HEK293T (cell line): ENCODE measurements around the gene GON7.
"Not testable (repeated sequence)": the region's sequence is repeated elsewhere in the genome, so short reads cannot be mapped to it uniquely, and the experiment has no call there.

Source experiments
- ELF4 ChIP-seq: fragments of 450-650 bp; IDR thresholded peaks from 2 replicates; pipeline ENCODE4 v1.6.1; 2017; ENCODE audit warnings: antibody characterized with exemption
- FOXM1 ChIP-seq: fragments of 450-650 bp; IDR thresholded peaks from 2 replicates; pipeline ENCODE4 v1.6.1; 2017; ENCODE audit warnings: mild to moderate bottlenecking, borderline replicate concordance
- HDGF ChIP-seq: fragments of 450-650 bp; IDR thresholded peaks from 2 replicates; pipeline ENCODE4 v1.6.1; 2017; ENCODE audit warnings: antibody characterized with exemption, borderline replicate concordance
- SP1 ChIP-seq: fragments of 450-650 bp; IDR thresholded peaks from 2 replicates; pipeline ENCODE4 v1.6.1; 2017
- ZNF384 ChIP-seq: fragments of 450-650 bp; IDR thresholded peaks from 2 replicates; pipeline ENCODE4 v1.6.1; 2016

- TF ChIP-seq FOXM1, HDGF, SP1, ELF4, ZNF384: not testable (repeated sequence)
Measured at GRCh38 chr14:93165271-93166265, 41.3 kb downstream of the GON7 start.
